K562 (cell line): ENCODE measurements around the gene COL20A1. TPM values are rescaled to one million over a fixed set of nuclear protein-coding genes. Genes with fewer than 3 reads are reported as not detected.
A peak's percentile ranks its signal among the peaks of the same experiment; 100 is the strongest.

ENCODE experiments used
- ARID3B ChIP-seq: fragments of 250-450 bp; sonication (Bioruptor Pico); IDR thresholded peaks from 2 replicates; pipeline ENCODE4 v1.4.0; 2020; ENCODE audit warnings: borderline replicate concordance
- C11orf30 ChIP-seq: fragments of 450-650 bp; IDR thresholded peaks from 2 replicates; pipeline ENCODE4 v1.6.1; 2016; ENCODE audit warnings: low read depth, mild to moderate bottlenecking
- HES1 ChIP-seq: fragments of 450-650 bp; IDR thresholded peaks from 2 replicates; pipeline ENCODE4 v1.6.1; 2016; ENCODE audit warnings: low read depth, mild to moderate bottlenecking, moderate library complexity
- MCM2 ChIP-seq: fragments of 450-650 bp; IDR thresholded peaks from 2 replicates; pipeline ENCODE4 v1.6.1; 2017; ENCODE audit warnings: low read depth, mild to moderate bottlenecking
- NR2C2 ChIP-seq, 2 experiments: fragments of 200-800 bp in 1 of 2; sonication (Bioruptor generic) in 1 of 2; sonication (generic) in 1 of 2; formaldehyde crosslinking in 1 of 2; IDR thresholded peaks; 2 replicates each; pipeline versions ENCODE4 v1.6.1 to v1.8.0; 2016 to 2022; ENCODE audit warnings: mild to moderate bottlenecking in 1 of 2, missing compliant biosample characterization in 1 of 2, missing genetic modification characterization in 1 of 2, missing genetic modification reagents in 1 of 2
- RNF219 ChIP-seq: fragments of 250-450 bp; sonication (Bioruptor Pico); IDR thresholded peaks from 2 replicates; pipeline ENCODE4 v1.5.0; 2022; ENCODE audit warnings: mild to moderate bottlenecking
- RREB1 ChIP-seq: fragments of 250-450 bp; sonication (Bioruptor Pico); IDR thresholded peaks from 2 replicates; pipeline ENCODE4 v1.4.0; 2020
- SAFB ChIP-seq: fragments of 200-400 bp; formaldehyde crosslinking; IDR thresholded peaks from 2 replicates; pipeline ENCODE4 v1.6.1; 2017; ENCODE audit warnings: low read depth, low read length, borderline replicate concordance
- SP1 ChIP-seq: sonication (generic); formaldehyde crosslinking; IDR thresholded peaks from 2 replicates; pipeline ENCODE4 v1.8.1; 2022; ENCODE audit warnings: mild to moderate bottlenecking, missing genetic modification reagents
- ZFP91 ChIP-seq: sonication (generic); formaldehyde crosslinking; IDR thresholded peaks from 2 replicates; pipeline ENCODE4 v1.8.0; 2022; ENCODE audit warnings: mild to moderate bottlenecking, missing genetic modification reagents
- ZNF274 ChIP-seq: IDR thresholded peaks from 2 replicates; pipeline ENCODE4 v1.6.1; 2011; ENCODE audit warnings: low read depth, mild to moderate bottlenecking, low read length, moderate library complexity, borderline replicate concordance
- polyA plus RNA-seq, 8 experiments: library from polyadenylated mRNA; depleted of rRNA in 4 of 8; stranded (reverse) in 5 of 8; unstranded in 3 of 8; fragments of >200 nt; fragmentation: Nextera tagmentation in 2 of 8; fragmentation: Illumina TruSeq in 1 of 8; extraction: Ambion mirVana in 2 of 8; extraction: Trizol in 1 of 8; gene quantifications; 2 replicates each; pipeline versions ENCODE4 v1.2.1 to v1.2.3, GENCODE V29; 2011 to 2014; ENCODE audit warnings: inconsistent platforms in 1 of 8, missing spikeins in 1 of 8
- total RNA-seq, 7 experiments: library from RNA; depleted of rRNA in 6 of 7; stranded (reverse); fragments of >200 nt in 6 of 7; fragmentation: Illumina TruSeq in 2 of 7; extraction: Trizol in 2 of 7; gene quantifications; 2 replicates each; pipeline versions ENCODE4 v1.2.1 to v1.2.3, GENCODE V29; 2011 to 2021; ENCODE audit warnings: low replicate concordance in 1 of 7

Gene COL20A1
- total and polyA plus RNA-seq, 9 of the 15 experiments (the other 6 are each of a cell fraction or from before 2014, with no cell fraction given) = not detected

- TF ChIP-seq RREB1 (0 out of 2 replicates have a peak, but pooled peaks have one; percentile 47), SP1 (CRISPR knock-in tag) (no peak), RNF219 (CRISPR knock-in tag) (peak; percentile 83; the same call in 1 of the 2 replicates), ARID3B (CRISPR knock-in tag) (peak; percentile 87; the same call in 1 of the 2 replicates), HES1 (no peak), C11orf30 (no peak), NR2C2 (CRISPR knock-in tag; IDR thresholded peaks at IDR 0.05) (no peak), NR2C2 (tag; IDR thresholded peaks at IDR 0.05) (peak; percentile 41; the same call in 1 of the 2 replicates), SAFB (no peak), MCM2 (no peak), ZNF274 (no peak), ZFP91 (no peak)
These were observed 29.0 kb upstream of the COL20A1 start (continued) for GRCh38 chr20:63264000-63264399.
